ENCODE measurements around the gene ACY1. TPM values are rescaled to one million over a fixed set of nuclear protein-coding genes. Genes with fewer than 3 reads are reported as not detected.

The ACY1 gene
- total RNA-seq, 1 donor from 2014 or later: 59.4 TPM

GRCh38 chr3:52023860-52024764, 40.8 kb downstream of the ACY1 start:
- Histone ChIP-seq H3K4me3 (ENCODE audit: low read depth, low read length) (no peak overlapping the region), H3K36me3 (ENCODE audit: control insufficient read depth, insufficient read depth, low read length) (no peaks in the 10 kb centered on the region), H3K27me3 (ENCODE audit: control insufficient read depth, insufficient read depth, low read length) (no peaks in the 10 kb centered on the region)
- TF ChIP-seq CTCF (IDR thresholded peaks at IDR 0.05; ENCODE audit: insufficient read depth, low read length, poor library complexity, severe bottlenecking): no peak
- DNase-seq (ENCODE audit: low read depth): no peak

DNA sequence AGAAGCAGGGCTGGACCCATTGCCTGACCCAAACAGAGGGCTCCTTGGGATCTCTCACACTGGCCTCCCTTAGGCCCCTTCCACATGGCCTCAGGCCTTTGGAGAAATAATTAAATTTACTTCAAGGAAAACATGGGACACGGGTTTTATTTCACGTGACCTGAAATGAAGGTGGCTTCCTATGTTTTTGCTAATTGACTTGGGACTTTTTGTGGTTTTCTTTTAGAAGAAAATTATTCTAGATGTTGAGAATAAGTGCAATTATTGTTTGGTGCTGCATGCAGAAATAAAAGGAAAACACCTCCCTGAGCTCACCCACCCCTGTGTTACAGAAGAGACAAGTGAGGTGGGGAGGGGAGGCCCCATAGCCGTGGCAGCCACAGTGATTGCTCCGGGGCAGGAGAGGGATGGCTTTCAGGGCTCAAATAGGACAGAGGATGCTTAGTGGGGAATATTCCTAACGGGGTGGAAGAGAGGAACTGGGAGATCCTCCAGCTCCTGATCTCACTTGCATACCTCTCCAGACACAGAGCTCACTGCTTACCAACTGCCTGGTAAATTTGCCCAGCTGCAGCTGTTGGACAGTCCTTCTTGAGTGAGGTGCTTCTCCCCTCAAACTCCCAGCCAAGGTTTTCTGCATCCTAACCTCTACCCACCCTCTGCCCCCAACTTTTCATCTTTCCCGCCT, 41.6 kb downstream of the ACY1 start:
- Histone ChIP-seq H3K4me3 (ENCODE audit: low read depth, low read length) (no peak overlapping the region), H3K27me3 (ENCODE audit: control insufficient read depth, insufficient read depth, low read length) (no peaks in the 10 kb centered on the region), H3K36me3 (ENCODE audit: control insufficient read depth, insufficient read depth, low read length) (no peaks in the 10 kb centered on the region)
- no peak for DNase-seq (ENCODE audit: low read depth)
- no peak for TF ChIP-seq CTCF (IDR thresholded peaks at IDR 0.05; ENCODE audit: insufficient read depth, low read length, poor library complexity, severe bottlenecking)

DNA sequence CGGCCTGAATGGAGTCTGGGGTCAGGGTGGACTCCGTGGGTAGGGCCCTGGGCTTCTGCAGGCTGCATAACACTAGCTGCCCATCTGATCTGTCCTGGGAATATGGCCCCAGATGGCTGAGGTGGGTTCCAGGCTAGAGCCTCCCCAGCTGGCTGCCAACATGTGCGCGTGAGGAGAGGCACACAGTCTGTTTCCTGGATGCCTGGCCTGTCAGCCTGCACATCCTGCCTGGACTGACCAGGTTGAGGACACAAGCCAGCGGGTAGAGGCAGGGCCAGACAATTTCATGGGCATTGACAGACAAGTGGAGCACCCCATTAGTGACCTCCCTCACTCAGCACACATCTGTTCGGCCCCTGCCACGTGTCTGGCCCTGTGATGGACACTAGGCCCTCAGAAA, 42.1 kb downstream of the ACY1 start:
- H3K27me3 ChIP-seq (ENCODE audit: control insufficient read depth, insufficient read depth, low read length): no peaks in the 10 kb centered on the region
- no peaks in the 10 kb centered on the region for H3K36me3 ChIP-seq (ENCODE audit: control insufficient read depth, insufficient read depth, low read length)
- no peak for TF ChIP-seq CTCF (IDR thresholded peaks at IDR 0.05; ENCODE audit: insufficient read depth, low read length, poor library complexity, severe bottlenecking)
- H3K4me3 ChIP-seq (ENCODE audit: low read depth, low read length): no peak overlapping the region
- DNase-seq (ENCODE audit: low read depth): no peak

GRCh38 chr3:52026041-52026440, 42.7 kb downstream of the ACY1 start:
- no peak for DNase-seq (ENCODE audit: low read depth)
- Histone ChIP-seq H3K27me3 (ENCODE audit: control insufficient read depth, insufficient read depth, low read length) (no peaks in the 10 kb centered on the region), H3K4me3 (ENCODE audit: low read depth, low read length) (no peak overlapping the region), H3K36me3 (ENCODE audit: control insufficient read depth, insufficient read depth, low read length) (no peaks in the 10 kb centered on the region)
- TF ChIP-seq CTCF (IDR thresholded peaks at IDR 0.05; ENCODE audit: insufficient read depth, low read length, poor library complexity, severe bottlenecking): no peak

DNA sequence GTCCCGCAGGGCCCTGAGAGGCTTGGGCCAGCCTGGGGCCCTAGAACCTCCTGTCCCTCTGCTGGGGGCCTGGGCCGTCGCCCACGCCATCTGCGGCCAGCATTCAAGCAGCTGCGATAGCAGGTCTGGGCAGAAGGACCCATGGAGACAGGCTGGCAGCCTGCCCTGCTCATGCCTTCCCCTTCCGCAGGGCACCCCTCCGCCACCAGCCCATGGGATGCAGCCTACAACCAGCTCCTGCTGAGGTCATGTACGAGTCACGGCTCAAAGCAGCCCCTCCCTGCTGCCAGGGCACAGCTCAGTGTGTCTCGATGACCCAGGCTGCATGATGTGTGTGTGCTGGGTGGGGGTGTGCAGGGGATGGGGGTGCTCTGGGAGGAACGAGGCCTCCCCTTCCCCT, 45.2 kb downstream of the ACY1 start:
- H3K4me3 ChIP-seq (ENCODE audit: low read depth, low read length): no peak overlapping the region
- no peak for TF ChIP-seq CTCF (IDR thresholded peaks at IDR 0.05; ENCODE audit: insufficient read depth, low read length, poor library complexity, severe bottlenecking)

More for the DNA sequence above, 45.2 kb downstream of the ACY1 start:
- no peaks in the 10 kb centered on the region for H3K36me3 ChIP-seq (ENCODE audit: control insufficient read depth, insufficient read depth, low read length)
- H3K27me3 ChIP-seq (ENCODE audit: control insufficient read depth, insufficient read depth, low read length): no peaks in the 10 kb centered on the region
- DNase-seq (ENCODE audit: low read depth): no peak
